Measurements from ENCODE around the gene MLXIP. TPM values are rescaled to one million over a fixed set of nuclear protein-coding genes. Genes with fewer than 3 reads are reported as not detected.

MLXIP gene
- total RNA-seq, 4 donors from 2014 or later = 19.8 to 37.1 (median 21.4) TPM

GRCh38 chr12:122126713-122127597 lies 48.4 kb downstream of the MLXIP start:
- no peak for TF ChIP-seq CTCF (IDR thresholded peaks at IDR 0.05; ENCODE audit: low read depth)

GRCh38 chr12:122127839-122128238 lies 49.3 kb downstream of the MLXIP start:
- no peak for TF ChIP-seq CTCF (IDR thresholded peaks at IDR 0.05; ENCODE audit: low read depth)

GRCh38 chr12:122128481-122128880 lies 49.9 kb downstream of the MLXIP start:
- TF ChIP-seq CTCF (IDR thresholded peaks at IDR 0.05; ENCODE audit: low read depth) = no peak

- no peak for TF ChIP-seq CTCF (IDR thresholded peaks at IDR 0.05; ENCODE audit: low read depth)
These were observed 50.6 kb downstream of the MLXIP start for GRCh38 chr12:122129131-122129530.

- no peak for TF ChIP-seq CTCF (IDR thresholded peaks at IDR 0.05; ENCODE audit: low read depth)
These were observed 51.6 kb downstream of the MLXIP start for GRCh38 chr12:122130150-122130549.

GRCh38 chr12:122133192-122133950 lies 54.8 kb downstream of the MLXIP start:
- no peak for TF ChIP-seq CTCF (IDR thresholded peaks at IDR 0.05; ENCODE audit: low read depth)

- TF ChIP-seq CTCF (IDR thresholded peaks at IDR 0.05; ENCODE audit: low read depth) = no peak
These were observed 57.0 kb downstream of the MLXIP start for GRCh38 chr12:122135437-122136031.
